ENCODE results near the gene GPR157.
"Not testable (repeated sequence)": the region's sequence is repeated elsewhere in the genome, so short reads cannot be mapped to it uniquely, and the experiment has no call there.

GPR157 gene, protein sequence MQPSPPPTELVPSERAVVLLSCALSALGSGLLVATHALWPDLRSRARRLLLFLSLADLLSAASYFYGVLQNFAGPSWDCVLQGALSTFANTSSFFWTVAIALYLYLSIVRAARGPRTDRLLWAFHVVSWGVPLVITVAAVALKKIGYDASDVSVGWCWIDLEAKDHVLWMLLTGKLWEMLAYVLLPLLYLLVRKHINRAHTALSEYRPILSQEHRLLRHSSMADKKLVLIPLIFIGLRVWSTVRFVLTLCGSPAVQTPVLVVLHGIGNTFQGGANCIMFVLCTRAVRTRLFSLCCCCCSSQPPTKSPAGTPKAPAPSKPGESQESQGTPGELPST

DNA sequence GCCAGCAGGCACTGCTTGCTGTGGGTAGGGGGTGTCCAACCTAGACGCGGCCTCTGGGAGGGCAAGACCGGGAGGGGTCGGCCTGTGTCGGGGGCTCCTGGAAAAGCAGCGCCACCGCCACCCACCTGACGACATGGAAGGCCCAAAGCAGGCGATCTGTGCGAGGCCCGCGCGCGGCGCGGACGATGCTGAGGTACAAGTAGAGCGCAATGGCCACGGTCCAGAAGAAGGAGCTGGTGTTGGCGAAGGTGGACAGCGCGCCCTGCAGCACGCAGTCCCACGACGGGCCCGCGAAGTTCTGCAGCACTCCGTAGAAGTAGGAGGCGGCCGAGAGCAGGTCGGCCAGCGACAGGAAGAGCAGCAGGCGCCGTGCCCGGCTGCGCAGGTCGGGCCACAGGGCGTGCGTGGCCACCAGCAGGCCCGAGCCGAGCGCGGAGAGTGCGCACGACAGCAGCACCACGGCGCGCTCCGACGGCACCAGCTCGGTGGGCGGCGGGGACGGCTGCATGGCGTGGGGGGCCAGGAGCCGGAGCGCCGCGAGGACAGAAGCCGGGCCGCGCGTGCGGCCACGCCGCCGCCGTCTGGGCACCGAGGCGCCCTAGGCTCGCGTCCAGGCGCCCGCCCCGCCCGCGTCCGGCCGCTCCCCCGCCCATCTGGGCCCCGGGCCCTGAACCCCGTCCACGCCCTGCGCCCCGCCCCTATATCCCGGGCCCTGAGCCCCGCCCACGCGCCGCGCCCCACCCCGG is at the start of gene GPR157:
TSS of gene GPR157 (minus strand) at position 583 of the 746 bp plus-strand sequence. CDS start at position 508, 75 bp downstream.
- DNase-seq (ENCODE audit: low spot score): peak; percentile 74

GRCh38 chr1:9174762-9175161 is 45.9 kb upstream of the GPR157 start:
- DNase-seq (ENCODE audit: low spot score): no peak

DNA sequence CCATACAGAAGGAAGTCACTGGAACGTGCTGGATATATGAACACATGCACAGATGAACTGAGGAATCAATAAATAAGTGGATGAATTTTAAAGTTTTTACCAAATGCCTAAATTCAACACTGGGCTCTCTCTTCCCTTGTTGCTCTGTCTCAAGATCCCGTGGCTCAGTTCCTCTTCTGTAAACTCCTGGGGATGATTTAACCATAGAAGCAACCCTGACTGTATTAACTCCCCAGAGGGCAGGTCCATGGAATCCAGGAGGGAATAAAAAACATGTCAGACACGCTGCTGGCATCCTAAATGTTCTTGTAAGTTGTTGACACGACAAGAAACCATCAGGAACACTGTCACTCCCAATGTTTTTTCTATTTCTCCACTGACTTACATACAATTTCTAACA is 45.3 kb upstream of the GPR157 start:
- DNase-seq (ENCODE audit: low spot score): no peak

GRCh38 chr1:9169601-9170137 is 40.8 kb upstream of the GPR157 start:
- no peak for DNase-seq (ENCODE audit: low spot score)

DNA sequence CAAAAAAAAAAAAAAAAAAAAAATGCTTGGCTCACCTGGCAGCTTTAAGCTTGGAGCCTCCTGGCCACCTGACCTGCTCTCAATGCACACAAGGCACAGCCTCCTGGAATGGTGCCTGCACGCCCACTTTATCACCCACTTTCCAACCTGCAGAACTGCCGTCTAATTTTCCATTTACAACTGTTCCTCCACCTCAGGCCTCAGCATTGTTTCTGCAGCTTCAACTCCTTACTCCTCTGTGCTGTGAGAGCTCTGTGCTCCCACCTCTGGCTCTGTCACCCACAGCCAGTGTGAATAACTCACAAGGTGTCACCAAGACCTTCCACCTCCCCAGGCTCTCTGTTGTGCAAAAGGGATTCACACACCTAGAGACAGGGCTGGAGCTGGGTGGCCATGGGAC is 38.7 kb upstream of the GPR157 start:
- no peak for DNase-seq (ENCODE audit: low spot score)

DNA sequence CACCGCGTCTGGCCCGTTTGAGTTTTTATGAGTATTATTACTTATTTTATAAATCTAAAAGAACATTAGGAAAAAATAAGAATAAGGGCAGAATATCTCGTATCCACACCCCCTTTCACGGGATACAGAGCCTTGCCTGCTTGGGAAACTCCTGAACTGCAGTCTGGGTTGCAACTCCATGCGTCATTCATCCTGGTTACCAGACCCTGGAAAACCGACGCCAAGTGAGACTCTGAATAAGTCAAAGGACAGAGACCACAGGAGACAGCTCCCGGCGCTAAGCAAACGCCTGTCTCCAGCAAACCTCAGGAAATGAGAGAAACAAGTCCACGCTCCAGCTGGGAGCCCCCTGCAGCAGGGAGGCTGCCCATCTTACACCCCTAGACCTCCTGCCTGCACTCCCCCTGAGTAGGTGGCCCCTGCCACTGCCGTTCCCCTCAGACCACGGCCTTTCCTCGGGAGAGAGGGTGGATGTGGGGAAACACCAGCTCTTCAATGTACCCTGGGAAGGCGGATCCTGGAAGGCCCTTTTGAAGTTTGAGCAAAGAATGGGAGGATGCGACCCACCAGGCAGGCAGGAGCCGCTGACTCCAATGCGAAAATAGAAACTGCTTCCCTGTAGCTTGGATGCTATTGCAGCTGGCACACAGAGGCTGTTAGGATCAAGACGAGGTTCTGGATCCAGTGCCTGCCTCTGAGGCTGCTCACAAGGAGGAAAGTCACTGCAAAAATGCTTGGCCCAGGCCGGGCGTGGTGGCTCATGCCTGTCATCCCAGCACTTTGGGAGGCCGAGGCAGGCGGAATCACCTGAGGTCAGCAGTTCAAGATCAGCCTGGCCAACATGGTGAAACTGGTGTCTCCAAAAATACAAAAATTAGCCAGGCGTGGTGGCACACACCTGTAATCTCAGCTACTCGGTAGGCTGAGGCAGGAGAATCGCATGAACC is 37.7 kb upstream of the GPR157 start:
- DNase-seq (ENCODE audit: low spot score): no peak

GRCh38 chr1:9165396-9165795 is 36.5 kb upstream of the GPR157 start:
- no peak for DNase-seq (ENCODE audit: low spot score)

- DNase-seq (ENCODE audit: low spot score): no peak
Measured at GRCh38 chr1:9164919-9165318, 36.0 kb upstream of the GPR157 start.

DNA sequence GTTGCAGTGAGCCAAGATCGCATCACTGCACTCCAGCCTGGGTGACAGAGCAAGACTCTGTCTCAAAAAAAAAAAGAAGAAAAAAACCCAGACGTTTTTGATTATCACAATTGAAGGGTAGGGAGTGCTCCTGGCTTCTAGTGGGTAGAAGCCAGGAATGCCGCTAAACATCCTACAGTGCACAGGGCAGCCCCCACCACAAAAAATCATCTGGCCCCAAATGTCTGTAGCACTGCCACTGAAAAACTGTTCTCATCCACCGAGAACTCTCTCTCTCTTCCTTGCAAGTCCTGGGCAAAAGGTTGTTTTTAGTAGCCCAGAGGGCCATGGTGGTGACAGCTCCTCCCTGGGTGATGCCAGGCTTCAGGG is 35.6 kb upstream of the GPR157 start:
- DNase-seq (ENCODE audit: low spot score): no peak

GRCh38 chr1:9161963-9162362 is 33.1 kb upstream of the GPR157 start:
- DNase-seq (ENCODE audit: low spot score): no peak

DNA sequence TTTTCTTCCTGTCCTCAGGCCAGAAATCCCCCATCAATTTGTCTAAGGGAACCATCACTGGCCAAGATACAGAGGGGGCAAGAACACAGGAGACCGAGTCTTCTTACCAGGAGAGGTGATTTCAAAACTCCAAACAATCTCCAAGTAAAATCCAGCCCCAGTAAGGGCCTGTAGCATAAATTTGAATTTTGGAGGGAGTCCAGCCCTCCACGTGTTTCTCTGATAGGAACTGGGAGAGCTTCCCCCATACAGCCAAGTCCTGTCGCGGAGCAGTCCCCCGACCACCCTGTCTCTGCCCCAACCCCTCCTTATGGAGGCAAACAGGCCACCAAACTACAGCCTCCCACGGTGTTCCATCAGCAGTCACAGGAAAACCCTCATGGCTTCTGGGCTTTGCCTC is 32.4 kb upstream of the GPR157 start:
- no peak for DNase-seq (ENCODE audit: low spot score)

GRCh38 chr1:9160079-9160717 is 31.3 kb upstream of the GPR157 start:
- no peak for DNase-seq (ENCODE audit: low spot score)

- no peak for DNase-seq (ENCODE audit: low spot score)
Measured at GRCh38 chr1:9155879-9156278, 27.0 kb upstream of the GPR157 start.

- not testable (repeated sequence) for DNase-seq (ENCODE audit: low spot score)
Measured at GRCh38 chr1:9155405-9155804, 26.5 kb upstream of the GPR157 start.

- DNase-seq (ENCODE audit: low spot score): no peak
Measured at GRCh38 chr1:9153152-9153551, 24.2 kb upstream of the GPR157 start.

- DNase-seq (ENCODE audit: low spot score): no peak
Measured at GRCh38 chr1:9152535-9152934, 23.6 kb upstream of the GPR157 start.

GRCh38 chr1:9151328-9151860 is 22.5 kb upstream of the GPR157 start:
- no peak for DNase-seq (ENCODE audit: low spot score)

DNA sequence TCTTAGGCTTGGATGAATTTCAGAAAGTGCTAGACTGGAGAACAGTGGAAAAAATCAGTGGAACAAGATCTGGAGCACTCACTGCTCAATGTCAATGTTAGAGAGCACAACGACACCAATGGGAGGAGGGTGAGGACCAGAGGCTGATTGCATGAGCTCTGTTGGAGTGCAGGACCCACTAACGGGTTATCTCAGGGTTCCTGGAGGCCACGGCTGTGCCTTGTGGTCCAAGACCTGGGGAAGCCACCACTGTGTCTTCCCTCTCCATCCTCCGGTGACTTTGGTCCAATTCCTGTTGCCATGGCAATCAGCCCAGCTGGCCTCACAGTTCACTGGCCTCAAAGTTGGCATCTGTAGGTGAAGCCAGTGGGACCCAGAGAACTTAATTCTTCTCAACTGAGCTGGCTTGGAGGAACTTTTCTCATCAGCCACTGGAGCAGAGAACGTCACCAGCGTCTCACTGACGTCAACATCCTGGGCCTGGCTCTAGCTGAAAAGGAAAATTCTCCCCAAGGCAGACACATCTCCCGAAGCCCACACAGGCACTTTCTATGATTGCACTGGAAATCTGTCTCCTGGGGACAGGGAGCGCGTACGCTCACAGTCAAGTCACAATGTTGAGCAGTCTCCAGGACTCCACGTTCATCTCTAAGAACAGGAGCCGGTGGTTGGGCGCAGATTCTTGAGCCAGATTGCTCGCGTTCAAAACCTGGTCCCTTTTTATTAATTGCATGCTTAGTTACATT is 21.9 kb upstream of the GPR157 start:
- no peak for DNase-seq (ENCODE audit: low spot score)

- DNase-seq (ENCODE audit: low spot score): no peak
Measured at GRCh38 chr1:9149837-9150581, 21.1 kb upstream of the GPR157 start.

GRCh38 chr1:9149151-9149550 is 20.2 kb upstream of the GPR157 start:
- DNase-seq (ENCODE audit: low spot score): no peak

Measured in RKO (cell line).